NT2/D1 (cell line): ENCODE results near the gene PHF2.
"Not testable (repeated sequence)": the region's sequence is repeated elsewhere in the genome, so short reads cannot be mapped to it uniquely, and the experiment has no call there.

Source experiments
- DNase-seq: peaks from one replicate; pipeline ENCODE4 v3.0.0-alpha.2; 2011; ENCODE audit warnings: low read depth, low spot score
- H3K27me3 ChIP-seq: 2 replicates; pipeline ENCODE4 v1.6.0; 2011; ENCODE audit warnings: mild to moderate bottlenecking; ENCODE audit not compliant: insufficient read length, insufficient read depth
- H3K36me3 ChIP-seq: 2 replicates; pipeline ENCODE4 v1.6.1; 2011; ENCODE audit warnings: mild to moderate bottlenecking, low read length, mixed read lengths; ENCODE audit not compliant: insufficient read depth, insufficient read length
- H3K4me1 ChIP-seq: 2 replicates; pipeline ENCODE4 v1.5.1; 2011; ENCODE audit not compliant: insufficient read depth, insufficient read length
- H3K4me3 ChIP-seq: 2 replicates; pipeline ENCODE4 v1.5.1; 2011; ENCODE audit warnings: low read depth; ENCODE audit not compliant: insufficient read length
- H3K9ac ChIP-seq: 2 replicates; pipeline ENCODE4 v1.6.0; 2011; ENCODE audit warnings: low read depth; ENCODE audit not compliant: insufficient read length
- H3K9me3 ChIP-seq: 2 replicates; pipeline ENCODE4 v1.5.1; 2011; ENCODE audit warnings: mild to moderate bottlenecking, low read length; ENCODE audit not compliant: insufficient read depth
- SUZ12 ChIP-seq: IDR thresholded peaks from 2 replicates; pipeline ENCODE4 v1.6.1; 2011; ENCODE audit not compliant: insufficient read length, insufficient read depth; ENCODE audit errors: extremely low read depth
- YY1 ChIP-seq: IDR thresholded peaks from 2 replicates; pipeline ENCODE4 v1.6.1; 2011; ENCODE audit not compliant: insufficient read length, insufficient read depth
- ZNF274 ChIP-seq: IDR thresholded peaks from 2 replicates; pipeline ENCODE4 v1.6.1; 2011; ENCODE audit warnings: mild to moderate bottlenecking, low read depth, low read length

Gene PHF2

DNA sequence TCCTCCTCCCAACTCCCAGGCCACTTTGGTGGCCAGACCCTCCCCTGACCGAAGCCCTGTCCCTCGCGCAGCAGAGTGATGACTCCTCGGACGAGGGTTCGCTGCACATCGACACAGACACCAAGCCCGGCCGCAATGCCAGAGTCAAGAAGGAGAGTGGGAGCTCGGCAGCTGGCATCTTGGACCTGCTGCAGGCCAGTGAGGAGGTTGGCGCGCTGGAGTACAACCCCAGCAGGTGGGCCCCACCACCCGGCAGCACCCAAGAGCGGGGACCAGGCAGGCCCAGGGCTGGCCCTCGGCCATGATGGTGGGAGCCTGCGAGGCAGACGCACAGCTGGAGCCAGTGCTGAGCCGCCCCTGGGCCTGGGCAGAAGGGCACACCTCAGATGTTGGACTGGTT lies 90.6 kb downstream of the PHF2 start:
- Histone ChIP-seq H3K36me3 (peaks cover 31% of the 10 kb centered on the region), H3K9ac (no peak overlapping the region), H3K4me3 (no peak overlapping the region), H3K4me1 (peaks cover 11% of the 10 kb centered on the region), H3K27me3 (no peaks in the 10 kb centered on the region), H3K9me3 (no peaks in the 10 kb centered on the region)
- TF ChIP-seq ZNF274 (no peak), YY1 (no peak), SUZ12 (no peak)
- DNase-seq = no peak

DNA sequence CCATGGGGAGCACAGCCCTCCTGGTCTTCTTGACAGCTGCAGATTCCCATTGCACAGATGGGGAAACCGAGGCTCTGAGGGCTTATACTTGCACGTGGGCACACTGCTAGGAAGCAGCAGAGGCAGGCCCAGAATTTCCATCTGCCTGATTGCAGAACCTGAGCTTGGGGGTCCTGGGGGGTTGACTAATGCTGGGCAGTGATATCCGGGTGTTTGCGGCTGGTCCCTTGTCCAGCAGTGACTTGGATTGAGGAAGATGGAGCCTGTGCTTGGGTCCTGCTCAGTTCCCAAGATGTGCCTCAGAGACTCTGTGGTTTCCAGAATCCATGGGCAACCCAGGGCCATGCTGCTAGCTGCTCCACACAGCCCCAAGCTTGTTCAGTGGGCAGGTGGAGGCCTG lies 91.2 kb downstream of the PHF2 start:
- no peak overlapping the region for H3K4me3 ChIP-seq
- H3K9me3 ChIP-seq = no peaks in the 10 kb centered on the region
- no peak for DNase-seq
- peaks cover 29% of the 10 kb centered on the region for H3K36me3 ChIP-seq
- H3K9ac ChIP-seq = no peak overlapping the region
- H3K27me3 ChIP-seq = no peaks in the 10 kb centered on the region
- TF ChIP-seq SUZ12 (no peak), YY1 (no peak), ZNF274 (no peak)
- peaks cover 11% of the 10 kb centered on the region for H3K4me1 ChIP-seq

DNA sequence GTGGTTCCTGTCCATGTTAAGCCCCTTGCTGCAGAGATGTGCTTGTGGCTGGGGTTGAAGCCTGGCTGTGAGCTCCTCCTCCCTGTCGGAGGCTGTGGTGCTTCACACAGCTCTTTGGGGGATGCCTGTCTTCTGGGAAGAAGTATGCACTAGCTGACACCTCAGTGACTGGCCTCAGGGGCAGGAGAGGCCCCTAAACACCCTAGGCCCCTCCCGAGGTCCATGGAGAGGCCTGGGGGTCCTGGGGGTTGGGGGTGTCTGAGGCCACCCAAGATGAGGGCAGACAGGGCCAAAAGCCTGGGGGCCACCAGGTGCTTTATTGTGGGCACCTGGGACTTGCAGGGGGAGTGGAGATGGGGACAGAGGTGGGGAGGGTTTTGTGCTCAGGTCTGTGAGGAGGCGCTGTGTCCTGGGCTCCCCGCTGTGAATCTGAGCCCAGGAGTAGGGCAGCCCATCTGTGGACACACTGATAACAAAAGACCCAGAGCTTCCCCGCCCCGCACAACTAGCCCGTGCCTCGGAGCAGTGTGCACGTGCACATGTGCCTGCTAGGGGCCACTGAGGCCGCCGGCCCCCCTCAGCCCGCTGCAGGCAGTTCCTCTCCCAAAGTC lies 92.0 kb downstream of the PHF2 start:
- Histone ChIP-seq H3K27me3 (no peaks in the 10 kb centered on the region), H3K4me1 (peaks cover 11% of the 10 kb centered on the region), H3K4me3 (no peak overlapping the region), H3K36me3 (peaks cover 22% of the 10 kb centered on the region), H3K9me3 (no peaks in the 10 kb centered on the region), H3K9ac (no peak overlapping the region)
- TF ChIP-seq SUZ12 = no peak
- TF ChIP-seq YY1 = no peak
- no peak for TF ChIP-seq ZNF274
- no peak for DNase-seq

DNA sequence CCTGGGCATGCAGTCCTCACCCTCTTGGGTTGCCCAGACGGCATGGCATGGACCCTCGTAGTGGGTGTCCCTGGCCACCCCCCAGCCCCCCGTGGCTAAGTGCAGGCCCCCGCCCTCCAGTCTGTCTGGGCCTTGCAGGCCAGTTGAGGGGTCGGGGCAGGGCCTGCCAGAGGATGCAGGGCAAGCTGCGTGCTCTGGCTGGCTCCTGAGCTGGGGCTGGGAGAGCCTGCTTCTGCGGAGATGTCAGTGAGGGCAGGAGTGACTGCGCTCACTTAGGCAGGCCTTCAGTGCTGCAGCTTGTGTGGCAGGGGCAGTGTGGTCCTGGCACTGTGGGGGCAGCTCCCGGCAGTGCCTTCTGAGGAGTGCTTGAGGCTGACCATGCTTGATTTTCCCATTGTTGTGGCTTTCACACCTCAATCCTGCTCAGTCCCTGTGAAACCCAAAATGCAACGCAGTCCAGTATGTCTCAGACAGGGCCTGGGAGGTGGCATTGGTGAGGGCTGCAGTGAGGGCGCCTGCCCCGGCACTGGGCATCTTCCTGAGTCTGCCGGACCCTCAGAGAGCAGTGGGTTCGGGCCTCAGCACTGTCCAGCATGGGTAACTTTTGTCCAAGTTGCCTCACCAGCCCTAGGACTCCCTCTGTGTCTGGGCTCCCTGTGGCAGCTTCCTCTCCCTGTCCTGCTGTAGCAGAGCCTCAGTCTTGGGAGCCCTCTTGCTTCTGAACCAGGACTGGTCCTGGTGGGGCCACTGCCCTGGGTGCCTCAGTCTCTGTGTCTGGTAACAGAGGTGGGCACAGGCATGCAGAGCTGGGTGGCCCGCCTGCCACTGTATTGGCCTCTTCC lies 93.0 kb downstream of the PHF2 start:
- no peaks in the 10 kb centered on the region for H3K27me3 ChIP-seq
- H3K9me3 ChIP-seq = no peaks in the 10 kb centered on the region
- TF ChIP-seq YY1 = no peak
- no peak for TF ChIP-seq ZNF274
- no peak for TF ChIP-seq SUZ12
- H3K36me3 ChIP-seq = peaks cover 21% of the 10 kb centered on the region
- H3K9ac ChIP-seq = peak overlapping the region; percentile 12
- peaks cover 11% of the 10 kb centered on the region for H3K4me1 ChIP-seq
- no peak for DNase-seq
- H3K4me3 ChIP-seq = no peak overlapping the region

DNA sequence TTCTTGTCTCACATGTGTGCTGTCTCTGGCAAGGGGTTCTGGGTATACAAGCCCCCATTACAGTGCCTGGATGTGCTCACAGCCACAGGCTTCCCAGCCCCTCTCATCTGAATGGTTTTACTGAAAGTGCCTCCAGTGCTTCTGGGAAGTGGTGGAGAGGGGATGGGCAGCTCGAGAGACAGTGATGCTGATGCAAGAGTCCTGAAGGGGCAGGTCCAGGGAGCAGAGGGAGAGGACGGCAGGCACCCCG lies 93.5 kb downstream of the PHF2 start:
- Histone ChIP-seq H3K9me3 (no peaks in the 10 kb centered on the region), H3K36me3 (peaks cover 23% of the 10 kb centered on the region), H3K9ac (no peak overlapping the region), H3K27me3 (no peaks in the 10 kb centered on the region), H3K4me1 (peaks cover 11% of the 10 kb centered on the region), H3K4me3 (no peak overlapping the region)
- TF ChIP-seq ZNF274 (no peak), SUZ12 (no peak), YY1 (no peak)
- no peak for DNase-seq

DNA sequence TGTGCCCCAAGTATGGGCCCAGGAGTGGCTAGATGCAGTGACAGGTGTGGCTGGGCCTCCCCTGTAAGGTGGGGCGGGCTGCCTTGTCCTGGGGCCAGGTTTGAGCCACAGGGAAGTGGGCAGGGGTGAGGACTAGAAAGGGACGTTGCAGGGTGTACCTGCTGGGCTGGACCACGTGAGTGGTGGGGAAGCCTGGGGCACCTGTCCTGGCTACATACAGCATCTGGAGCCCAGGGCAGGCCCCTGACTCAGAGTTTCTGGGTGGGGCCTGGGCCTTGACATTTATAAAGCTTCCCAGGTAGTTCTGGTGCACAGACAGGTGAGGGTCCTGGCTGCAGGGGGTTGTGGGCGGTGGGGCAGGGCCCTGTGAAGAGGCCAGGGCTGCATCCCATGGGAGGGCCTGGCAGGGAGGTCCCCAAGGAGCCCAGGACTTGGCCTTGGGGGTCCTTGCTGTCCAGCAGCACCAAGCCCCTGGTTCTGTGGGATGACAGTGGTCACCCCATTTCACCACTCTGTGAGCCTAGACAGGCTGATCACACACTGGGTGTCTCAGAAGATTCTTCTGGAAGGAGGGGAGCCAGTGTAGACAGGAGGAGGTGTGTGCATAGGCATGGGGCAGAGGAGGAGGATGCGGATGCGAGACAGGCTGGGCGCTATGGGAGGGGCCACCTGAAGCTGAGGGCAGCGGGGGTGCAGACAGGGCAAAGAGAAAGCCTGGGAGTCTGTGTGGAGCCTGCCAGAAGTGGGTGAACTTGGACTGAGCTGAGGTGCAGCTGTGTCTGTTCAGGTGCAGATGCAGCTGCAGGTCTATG lies 94.0 kb downstream of the PHF2 start:
- H3K9me3 ChIP-seq = no peaks in the 10 kb centered on the region
- DNase-seq = no peak
- H3K9ac ChIP-seq = no peak overlapping the region
- H3K4me3 ChIP-seq = no peak overlapping the region
- TF ChIP-seq SUZ12 (no peak), YY1 (no peak), ZNF274 (no peak)
- H3K36me3 ChIP-seq = peaks cover 24% of the 10 kb centered on the region
- no peaks in the 10 kb centered on the region for H3K27me3 ChIP-seq
- H3K4me1 ChIP-seq = peaks cover 11% of the 10 kb centered on the region

DNA sequence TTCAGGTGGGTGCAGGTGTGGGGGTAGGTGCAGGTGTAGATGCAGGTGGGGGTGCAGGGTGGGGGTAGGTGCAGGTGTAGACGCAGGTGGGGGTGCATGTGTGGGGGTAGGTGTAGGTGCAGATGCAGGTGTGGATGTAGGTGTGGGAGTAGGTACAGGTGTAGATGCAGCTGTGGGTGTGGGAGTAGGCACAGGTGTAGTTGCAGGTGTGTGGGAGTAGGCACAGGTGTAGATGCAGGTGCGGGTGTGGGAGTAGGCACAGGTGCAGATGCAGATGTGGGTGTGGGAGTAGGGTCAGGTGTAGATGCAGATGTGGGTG lies 94.6 kb downstream of the PHF2 start:
- no peak for TF ChIP-seq ZNF274
- no peak for TF ChIP-seq SUZ12
- no peak for TF ChIP-seq YY1

DNA sequence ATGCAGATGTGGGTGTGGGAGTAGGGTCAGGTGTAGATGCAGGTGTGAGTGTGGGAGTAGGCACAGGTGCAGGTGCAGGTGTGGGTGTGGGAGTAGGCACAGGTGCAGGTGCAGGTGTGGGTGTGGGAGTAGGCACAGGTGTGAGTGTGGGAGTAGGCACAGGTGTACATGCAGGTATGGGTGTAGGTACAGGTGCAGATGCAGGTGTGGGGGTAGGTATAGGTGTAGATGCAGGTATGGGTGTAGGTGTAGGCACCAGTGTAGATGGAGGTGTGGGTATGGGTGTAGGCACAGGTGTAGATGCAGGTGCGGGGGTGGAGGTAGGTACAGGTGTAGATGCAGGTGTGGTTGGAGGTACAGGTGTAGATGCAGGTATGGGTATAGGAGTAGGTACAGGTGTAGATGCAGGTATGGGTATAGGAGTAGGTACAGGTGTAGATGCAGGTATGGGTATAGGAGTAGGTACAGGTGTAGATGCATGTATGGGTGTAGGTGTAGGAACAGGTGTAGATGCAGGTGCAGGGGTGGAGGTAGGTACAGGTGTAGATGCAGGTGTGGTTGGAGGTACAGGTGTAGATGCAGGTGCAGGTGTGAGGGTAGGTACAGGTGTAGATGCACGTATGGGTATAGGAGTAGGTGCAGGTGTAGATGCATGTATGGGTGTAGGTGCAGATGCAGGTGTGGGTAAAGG lies 96.1 kb downstream of the PHF2 start:
- H3K9ac ChIP-seq, H3K4me1 ChIP-seq, DNase-seq, H3K27me3 ChIP-seq, H3K4me3 ChIP-seq, H3K9me3 ChIP-seq: not testable (repeated sequence)
- H3K36me3 ChIP-seq = peaks cover 19% of the 10 kb centered on the region

More for the DNA sequence above, 94.6 kb downstream of the PHF2 start:
- H3K4me1 ChIP-seq = peaks cover 11% of the 10 kb centered on the region
- H3K9ac ChIP-seq = no peak overlapping the region
- no peaks in the 10 kb centered on the region for H3K9me3 ChIP-seq
- no peaks in the 10 kb centered on the region for H3K27me3 ChIP-seq
- no peak overlapping the region for H3K4me3 ChIP-seq
- H3K36me3 ChIP-seq = peaks cover 21% of the 10 kb centered on the region
- no peak for DNase-seq
